HFF-Myc (cell line): ENCODE measurements around the gene GRM7.

ENCODE experiments used
- DNase-seq: peaks from one replicate; pipeline ENCODE4 v3.0.0-alpha.2; 2011; ENCODE audit warnings: low read depth; ENCODE audit errors: extremely low read depth
- H3K4me3 ChIP-seq: replicated peaks from 2 replicates; pipeline ENCODE4 v1.5.1; 2011; ENCODE audit warnings: low read depth, mild to moderate bottlenecking, control low read depth, low read length
- TF ChIP-seq, protein P1 (sequence below): IDR thresholded peaks from 2 replicates; pipeline ENCODE4 v1.5.1; 2012; ENCODE audit warnings: mild to moderate bottlenecking, low read depth, low read length, control low read depth; ENCODE audit errors: missing control alignments

GRM7 gene

GRCh38 chr3:7576071-7576470 lies 715.2 kb downstream of the GRM7 start:
- TF ChIP-seq, protein P1, sequence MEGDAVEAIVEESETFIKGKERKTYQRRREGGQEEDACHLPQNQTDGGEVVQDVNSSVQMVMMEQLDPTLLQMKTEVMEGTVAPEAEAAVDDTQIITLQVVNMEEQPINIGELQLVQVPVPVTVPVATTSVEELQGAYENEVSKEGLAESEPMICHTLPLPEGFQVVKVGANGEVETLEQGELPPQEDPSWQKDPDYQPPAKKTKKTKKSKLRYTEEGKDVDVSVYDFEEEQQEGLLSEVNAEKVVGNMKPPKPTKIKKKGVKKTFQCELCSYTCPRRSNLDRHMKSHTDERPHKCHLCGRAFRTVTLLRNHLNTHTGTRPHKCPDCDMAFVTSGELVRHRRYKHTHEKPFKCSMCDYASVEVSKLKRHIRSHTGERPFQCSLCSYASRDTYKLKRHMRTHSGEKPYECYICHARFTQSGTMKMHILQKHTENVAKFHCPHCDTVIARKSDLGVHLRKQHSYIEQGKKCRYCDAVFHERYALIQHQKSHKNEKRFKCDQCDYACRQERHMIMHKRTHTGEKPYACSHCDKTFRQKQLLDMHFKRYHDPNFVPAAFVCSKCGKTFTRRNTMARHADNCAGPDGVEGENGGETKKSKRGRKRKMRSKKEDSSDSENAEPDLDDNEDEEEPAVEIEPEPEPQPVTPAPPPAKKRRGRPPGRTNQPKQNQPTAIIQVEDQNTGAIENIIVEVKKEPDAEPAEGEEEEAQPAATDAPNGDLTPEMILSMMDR = no peak
- DNase-seq = no peak
- H3K4me3 ChIP-seq = no peak overlapping the region

- TF ChIP-seq, protein P1 = no peak
- no peak overlapping the region for H3K4me3 ChIP-seq
- DNase-seq = no peak
Measured at GRCh38 chr3:7576506-7576905, 715.6 kb downstream of the GRM7 start.

DNA sequence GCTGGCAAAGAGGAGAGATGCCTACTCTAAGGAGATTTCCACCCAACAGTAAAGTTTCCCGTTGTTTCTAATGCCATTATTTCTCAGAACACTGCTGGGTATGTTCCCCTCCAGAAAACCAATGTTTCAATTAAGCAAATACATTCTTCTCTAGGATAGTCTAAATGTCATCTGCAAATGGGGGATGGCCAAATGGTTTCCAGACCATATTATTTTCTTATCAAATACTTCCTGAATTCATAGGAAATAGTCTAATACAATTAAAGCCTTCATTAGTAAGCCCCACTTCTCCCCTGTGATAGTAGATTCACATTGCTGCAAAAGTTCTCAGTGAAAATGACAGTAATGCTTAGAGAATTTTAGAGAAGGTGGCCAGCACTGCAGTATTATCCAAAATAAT lies 716.6 kb downstream of the GRM7 start:
- no peak overlapping the region for H3K4me3 ChIP-seq
- DNase-seq = no peak
- TF ChIP-seq, protein P1 = no peak

DNA sequence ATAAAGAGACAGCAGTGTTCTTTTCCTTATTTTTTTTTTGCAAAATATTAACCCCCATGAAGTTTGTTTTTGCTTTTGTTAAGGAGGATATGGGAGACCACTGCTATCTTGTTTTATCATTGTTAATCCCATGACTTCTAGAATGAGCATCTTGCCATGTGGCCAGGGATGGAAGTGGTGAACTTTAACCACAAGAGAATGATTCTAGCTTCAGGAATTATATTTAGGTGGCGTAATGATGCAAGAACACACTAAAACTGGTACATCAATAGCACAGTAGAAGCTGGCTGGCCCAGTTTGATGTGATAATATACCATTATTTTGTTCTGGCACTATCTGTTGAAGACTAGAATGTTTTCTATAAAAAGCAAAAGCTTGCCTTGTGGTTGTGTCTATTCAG lies 720.9 kb downstream of the GRM7 start:
- TF ChIP-seq, protein P1 = no peak
- no peak overlapping the region for H3K4me3 ChIP-seq
- no peak for DNase-seq

- DNase-seq = no peak
- TF ChIP-seq, protein P1 = no peak
- H3K4me3 ChIP-seq = no peak overlapping the region
Measured at GRCh38 chr3:7585052-7585451, 724.1 kb downstream of the GRM7 start.

- H3K4me3 ChIP-seq = no peak overlapping the region
- DNase-seq = no peak
- TF ChIP-seq, protein P1 = no peak
Measured at GRCh38 chr3:7588236-7588635, 727.3 kb downstream of the GRM7 start.

GRCh38 chr3:7589526-7589925 lies 728.6 kb downstream of the GRM7 start:
- TF ChIP-seq, protein P1 = no peak
- no peak for DNase-seq
- no peak overlapping the region for H3K4me3 ChIP-seq
